Hair follicle dermal papilla cell (primary cell): ENCODE results near the gene TCEAL2. TPM values are rescaled to one million over a fixed set of nuclear protein-coding genes. Genes with fewer than 3 reads are reported as not detected.

ENCODE experiments used
- total RNA-seq: library from RNA; depleted of rRNA; stranded (reverse); fragments of >200 nt; gene quantifications from 2 replicates; pipeline ENCODE4 v1.2.3, GENCODE V29; 2012

The TCEAL2 gene
- 0.65 and 0.73 TPM in 2 replicates for total RNA-seq

DNA sequence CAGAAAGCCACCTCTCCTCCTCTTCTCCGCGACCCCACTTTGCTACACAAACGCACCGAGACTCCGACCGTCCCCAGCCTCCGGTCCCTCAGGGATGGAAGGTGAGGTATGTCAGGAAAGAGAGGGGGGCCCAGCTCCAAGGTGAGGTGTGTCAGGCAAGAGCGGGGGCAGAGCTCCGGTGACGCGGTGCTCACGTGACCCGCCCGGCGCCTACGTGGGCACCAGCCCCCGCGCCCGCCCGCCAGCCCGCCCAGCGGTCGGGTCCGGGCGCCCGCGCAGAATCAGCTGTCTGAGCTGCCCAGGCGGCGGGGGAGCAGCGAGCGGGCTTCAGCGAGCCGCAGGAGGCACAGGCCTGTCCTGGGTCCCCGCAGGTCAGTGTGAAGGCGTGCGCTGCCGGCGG, at the start of gene TCEAL2:
TSS of gene TCEAL2 (plus strand) at position 244 of the 400 bp plus-strand sequence. CDS start 1,152 bp downstream, outside the sequence.

DNA sequence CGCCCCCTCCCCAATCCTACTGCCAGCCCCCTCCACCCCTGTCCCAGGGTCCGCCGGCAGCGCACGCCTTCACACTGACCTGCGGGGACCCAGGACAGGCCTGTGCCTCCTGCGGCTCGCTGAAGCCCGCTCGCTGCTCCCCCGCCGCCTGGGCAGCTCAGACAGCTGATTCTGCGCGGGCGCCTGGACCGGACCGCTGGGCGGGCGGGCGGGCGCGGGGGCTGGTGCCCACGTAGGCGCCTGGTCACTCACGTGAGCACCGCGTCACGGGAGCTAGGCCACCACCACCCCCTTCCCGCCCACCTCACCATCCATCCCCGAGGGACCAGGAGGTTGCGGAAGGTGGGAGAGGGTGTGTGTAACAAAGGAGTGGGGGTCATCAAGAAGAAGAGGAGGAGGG, 16.8 kb downstream of the TCEAL2 start, which contains the start of gene TCEAL6:
TSS of gene TCEAL6 (minus strand) at position 208 of the 400 bp plus-strand sequence.

DNA sequence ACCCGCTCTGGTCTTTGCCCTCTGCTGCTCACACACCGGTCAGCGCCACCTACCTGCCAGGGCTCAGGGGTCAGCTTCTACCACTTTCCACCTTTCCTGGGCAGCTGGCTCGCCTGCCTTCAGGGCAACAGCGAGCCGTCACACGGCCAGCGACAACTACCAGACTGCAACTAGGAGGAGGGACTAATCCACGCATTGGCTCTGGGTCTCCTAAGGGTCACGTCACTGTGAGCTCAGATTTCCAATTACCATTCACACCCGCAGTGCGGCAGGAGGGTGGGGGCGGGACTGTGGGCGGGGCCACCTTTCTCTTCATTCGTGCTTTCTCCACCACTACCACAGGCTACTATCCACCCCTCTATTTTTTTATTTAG, 30.3 kb downstream of the TCEAL2 start, which contains the start of gene BEX5:
TSS of gene BEX5 (minus strand) at position 172 of the 374 bp plus-strand sequence. CDS start 1,712 bp downstream, outside the sequence.

Other genes starting within 250 kb of the TCEAL2 start
- gene ZMAT1, start 193.7 kb upstream of the TCEAL2 start, total RNA-seq: 0.61 and 1.6 TPM in 2 replicates
- not detected in 2 replicates for gene TCEAL6, start 16.8 kb downstream of the TCEAL2 start, total RNA-seq
- 0.32 TPM in 1 of 2 replicates, not detected in the other for gene BEX5, start 30.3 kb downstream of the TCEAL2 start, total RNA-seq
- gene TCP11X1, start 89.6 kb downstream of the TCEAL2 start, total RNA-seq: not detected in 2 replicates
- gene NXF2, start 121.5 kb downstream of the TCEAL2 start, total RNA-seq: not detected in 2 replicates